ENCODE measurements around the gene CGNL1.

Gene CGNL1

DNA sequence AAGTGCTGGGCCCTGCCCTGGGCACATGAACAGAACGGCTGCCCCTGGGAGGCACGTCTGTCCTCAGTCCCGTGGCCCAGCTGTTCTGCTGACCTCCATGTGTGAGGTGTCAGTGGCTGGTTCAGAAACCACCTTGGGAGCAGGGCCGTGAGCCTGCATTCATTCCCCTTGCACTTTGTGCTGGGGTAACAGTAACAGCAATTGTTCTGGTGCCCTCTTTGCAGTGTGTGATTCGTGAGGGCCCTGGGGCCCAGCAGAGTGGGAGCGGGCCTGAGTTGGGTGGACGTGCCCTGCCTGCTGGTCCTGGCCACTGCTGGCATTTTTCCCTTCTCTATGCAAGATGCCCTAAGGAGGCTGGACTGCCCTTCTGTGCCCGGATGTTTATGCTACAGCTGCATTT is 165.0 kb downstream of the CGNL1 start:
- Histone ChIP-seq H3K27ac (no peak overlapping the region), H3K9ac (no peak overlapping the region), H3K4me1 (peaks cover 13 to 28% (median 21%) of the 10 kb centered on the region in 10 experiments), H3K27me3 (no peaks in the 10 kb centered on the region), H3K4me2 (no peak overlapping the region), H4K20me1 (no peaks in the 10 kb centered on the region), H3K36me3 (no peaks in the 10 kb centered on the region), H3K9me3 (replicated peaks in 1 of 11) (peaks cover 7 to 15% (median 8%) of the 10 kb centered on the region in 11 experiments; a peak in 19 of 22 replicates), H3K4me3 (no peak overlapping the region)
- TF ChIP-seq Cebpa-rat (IDR thresholded peaks at IDR 0.05) = no peak

DNA sequence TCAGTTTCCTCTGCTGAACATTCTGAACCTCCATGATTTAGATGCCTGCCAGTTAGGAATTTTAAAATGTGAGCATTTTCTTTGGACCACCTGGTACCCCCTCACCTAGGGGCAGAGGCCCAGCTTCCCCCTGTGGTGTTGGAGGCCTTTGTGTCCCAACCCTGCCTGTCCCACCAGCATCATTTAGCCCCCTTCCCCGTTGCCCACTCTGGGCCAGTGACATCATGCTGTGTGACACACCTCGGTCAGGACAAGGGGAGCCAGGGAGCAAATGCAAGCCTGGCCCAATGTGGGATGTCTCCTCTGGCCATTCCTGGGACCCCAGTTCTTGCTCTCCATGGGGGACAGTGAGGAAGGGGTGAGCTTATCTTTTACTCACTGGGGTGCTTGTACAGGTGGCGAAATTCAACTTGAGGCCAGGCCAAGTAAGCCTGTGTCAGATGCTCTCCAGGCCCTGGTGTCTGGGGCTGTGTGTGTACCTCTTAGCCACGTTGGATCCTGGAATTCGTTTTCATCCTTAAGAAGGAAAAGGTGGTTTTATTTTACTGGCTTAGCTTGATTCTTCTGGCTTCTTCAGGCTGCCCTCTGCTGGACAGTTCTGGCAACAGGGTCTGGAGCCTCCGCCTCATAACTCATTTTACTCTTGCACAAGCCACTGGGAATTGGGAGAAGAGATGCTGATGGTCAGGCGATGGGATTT is 165.7 kb downstream of the CGNL1 start:
- Histone ChIP-seq H4K20me1 (no peaks in the 10 kb centered on the region), H3K4me1 (peaks cover 10 to 21% (median 15%) of the 10 kb centered on the region in 10 experiments), H3K27ac (no peak overlapping the region), H3K4me3 (no peak overlapping the region), H3K9ac (no peak overlapping the region), H3K4me2 (no peak overlapping the region), H3K9me3 (replicated peaks in 1 of 11) (peaks cover 7 to 15% (median 8%) of the 10 kb centered on the region in 11 experiments; a peak in 19 of 22 replicates), H3K36me3 (no peaks in the 10 kb centered on the region), H3K27me3 (no peaks in the 10 kb centered on the region)
- no peak for TF ChIP-seq Cebpa-rat (IDR thresholded peaks at IDR 0.05)

DNA sequence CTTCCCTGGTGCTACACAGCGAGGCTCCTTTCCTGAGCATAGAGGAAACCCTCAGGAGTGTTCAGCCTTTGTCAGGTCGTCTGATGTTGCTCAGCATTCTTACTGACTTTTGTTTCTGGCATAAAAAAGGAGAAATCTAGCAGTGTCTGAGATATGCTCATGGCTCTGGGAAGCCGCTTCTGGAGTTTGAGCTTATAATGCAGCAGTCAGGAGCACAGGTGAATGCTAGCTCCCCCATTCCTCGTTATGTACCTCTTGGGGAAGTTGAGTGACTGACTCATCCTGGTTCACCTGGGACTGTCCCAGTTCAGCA is 166.2 kb downstream of the CGNL1 start:
- TF ChIP-seq Cebpa-rat (IDR thresholded peaks at IDR 0.05) = no peak
- H3K4me1 ChIP-seq = peaks cover 4 to 16% (median 10%) of the 10 kb centered on the region in 10 experiments
- H3K27me3 ChIP-seq = no peaks in the 10 kb centered on the region
- H3K4me3 ChIP-seq = no peak overlapping the region
- H3K36me3 ChIP-seq = no peaks in the 10 kb centered on the region
- no peaks in the 10 kb centered on the region for H4K20me1 ChIP-seq
- no peak overlapping the region for H3K27ac ChIP-seq
- H3K9ac ChIP-seq = no peak overlapping the region
- peaks cover 7 to 15% (median 8%) of the 10 kb centered on the region in 11 experiments; a peak in 19 of 22 replicates for H3K9me3 ChIP-seq (replicated peaks in 1 of 11)
- H3K4me2 ChIP-seq = no peak overlapping the region

DNA sequence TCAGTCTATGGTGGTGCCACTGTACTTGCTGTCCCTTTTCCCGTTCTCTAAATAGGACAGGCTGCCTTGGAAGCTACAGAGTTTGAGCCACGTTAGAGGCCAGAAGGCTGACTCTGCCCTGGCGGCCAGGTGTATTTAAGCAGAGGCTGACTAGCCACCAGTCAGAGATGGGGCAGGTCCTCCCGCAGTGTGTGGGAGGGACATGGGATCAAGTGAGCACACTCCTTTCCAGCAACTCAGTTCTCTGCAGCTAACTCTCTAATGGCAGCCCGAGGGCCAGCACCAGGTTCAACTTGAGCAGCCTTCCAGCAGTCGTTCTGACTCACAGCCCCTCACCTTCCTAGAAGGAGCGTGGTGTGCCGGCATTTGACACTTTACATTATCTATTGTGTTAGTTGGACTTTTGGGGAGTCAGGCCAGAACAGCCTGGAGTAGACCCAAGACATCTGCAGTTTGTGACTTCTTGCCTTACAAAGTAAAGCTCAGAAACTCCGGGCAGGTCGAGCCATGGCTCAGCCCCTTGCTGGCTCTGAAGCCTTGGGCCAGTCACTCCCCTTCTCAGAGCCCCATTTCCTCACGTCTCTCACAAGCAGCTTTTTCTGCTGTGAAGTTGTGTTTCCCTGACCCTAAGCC is 168.7 kb downstream of the CGNL1 start:
- Histone ChIP-seq H3K4me1 (peaks cover 0 to 7% (median 3%) of the 10 kb centered on the region in 10 experiments; a peak in 5 of 20 replicates), H3K4me3 (no peak overlapping the region), H3K9ac (no peak overlapping the region), H3K9me3 (replicated peaks in 1 of 11) (peaks cover 6 to 11% (median 7%) of the 10 kb centered on the region in 11 experiments; a peak in 19 of 22 replicates), H3K4me2 (no peak overlapping the region), H4K20me1 (no peaks in the 10 kb centered on the region), H3K27me3 (no peaks in the 10 kb centered on the region), H3K36me3 (no peaks in the 10 kb centered on the region), H3K27ac (no peak overlapping the region)
- no peak for TF ChIP-seq Cebpa-rat (IDR thresholded peaks at IDR 0.05)

DNA sequence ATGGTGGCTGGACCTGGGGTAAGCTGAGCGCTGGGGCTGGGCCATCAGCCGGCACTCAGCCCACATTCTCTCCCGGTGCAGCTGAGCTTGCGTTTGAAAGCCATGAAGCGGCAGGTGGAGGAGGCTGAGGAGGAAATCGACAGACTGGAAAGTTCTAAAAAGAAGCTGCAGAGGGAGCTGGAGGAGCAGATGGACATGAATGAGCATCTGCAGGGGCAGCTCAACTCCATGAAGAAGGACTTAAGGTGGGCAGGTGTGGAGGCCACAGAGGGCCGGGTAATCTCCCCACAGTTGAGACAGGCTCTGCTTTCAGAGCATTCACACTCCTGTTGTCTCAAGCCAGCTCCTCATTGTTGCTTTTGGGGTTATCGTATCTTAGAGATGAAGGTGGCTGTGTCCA is 169.7 kb downstream of the CGNL1 start:
- Histone ChIP-seq H3K27me3 (no peaks in the 10 kb centered on the region), H3K36me3 (no peaks in the 10 kb centered on the region), H3K27ac (no peak overlapping the region), H3K4me2 (no peak overlapping the region), H4K20me1 (no peaks in the 10 kb centered on the region), H3K9me3 (replicated peaks in 1 of 11) (peaks cover 0 to under 1% (median 0%) of the 10 kb centered on the region in 11 experiments; a peak in 1 of 22 replicates), H3K4me3 (no peak overlapping the region), H3K9ac (no peak overlapping the region), H3K4me1 (peaks cover 0 to 13% (median 3%) of the 10 kb centered on the region in 10 experiments; a peak in 7 of 20 replicates)
- no peak for TF ChIP-seq Cebpa-rat (IDR thresholded peaks at IDR 0.05)

DNA sequence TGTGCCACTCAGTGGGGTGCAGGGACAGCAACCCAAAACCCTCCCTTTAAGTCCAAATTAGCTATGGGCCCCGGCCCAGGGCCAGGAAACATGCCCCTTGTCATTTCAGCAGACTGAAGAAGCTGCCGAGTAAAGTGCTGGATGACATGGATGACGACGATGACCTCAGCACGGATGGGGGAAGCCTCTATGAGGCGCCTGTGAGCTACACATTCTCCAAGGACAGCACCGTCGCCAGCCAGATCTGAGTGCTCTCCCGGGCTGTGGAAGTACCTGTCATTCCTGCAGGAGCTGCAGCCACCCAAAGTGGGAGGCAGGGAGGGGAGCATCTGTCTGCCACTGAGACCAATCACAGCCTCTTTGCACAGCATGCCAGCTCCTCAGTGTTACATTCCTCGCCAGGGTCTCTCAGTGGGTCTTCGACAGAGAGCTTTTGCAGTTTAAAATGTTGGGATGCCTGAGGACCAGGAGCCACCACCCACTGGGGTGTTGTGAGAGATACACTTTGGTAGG is 171.0 kb downstream of the CGNL1 start:
- Histone ChIP-seq H3K27me3 (no peaks in the 10 kb centered on the region), H4K20me1 (no peaks in the 10 kb centered on the region), H3K4me3 (no peak overlapping the region), H3K9me3 (replicated peaks in 1 of 11) (no peaks in the 10 kb centered on the region), H3K9ac (no peak overlapping the region), H3K4me2 (no peak overlapping the region), H3K36me3 (no peaks in the 10 kb centered on the region), H3K27ac (no peak overlapping the region), H3K4me1 (peaks cover 0 to 17% (median 3%) of the 10 kb centered on the region in 10 experiments; a peak in 7 of 20 replicates)
- TF ChIP-seq Cebpa-rat (IDR thresholded peaks at IDR 0.05) = no peak

DNA sequence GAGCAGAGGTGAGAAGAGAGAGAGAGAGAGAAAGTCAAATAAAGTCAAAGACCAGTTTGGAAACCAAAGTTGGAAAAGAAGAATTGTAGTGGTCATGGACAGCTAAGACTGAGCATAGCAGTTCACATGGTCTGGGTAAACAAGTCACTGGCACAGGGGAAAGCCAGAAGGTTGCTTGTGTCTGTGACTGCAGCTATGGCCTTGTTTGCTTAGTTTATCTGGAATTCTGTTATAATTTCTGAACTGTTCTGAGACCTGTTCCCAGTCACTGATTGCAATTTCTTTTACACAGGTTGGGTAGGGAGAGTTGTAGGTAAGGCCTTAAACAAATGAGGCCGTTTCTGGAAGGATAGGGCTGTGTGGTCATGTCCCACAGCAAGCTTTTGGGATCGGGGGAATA is 172.0 kb downstream of the CGNL1 start:
- Histone ChIP-seq H4K20me1 (no peaks in the 10 kb centered on the region), H3K9me3 (replicated peaks in 1 of 11) (no peaks in the 10 kb centered on the region), H3K27me3 (no peaks in the 10 kb centered on the region), H3K9ac (no peak overlapping the region), H3K4me3 (no peak overlapping the region), H3K4me2 (peak overlapping the region in 2 of 11 experiments; percentile 14 to 20; a peak in 2 of 22 replicates), H3K4me1 (peaks cover 0 to 17% (median 3%) of the 10 kb centered on the region in 10 experiments; a peak in 7 of 20 replicates), H3K27ac (no peak overlapping the region), H3K36me3 (no peaks in the 10 kb centered on the region)
- no peak for TF ChIP-seq Cebpa-rat (IDR thresholded peaks at IDR 0.05)

DNA sequence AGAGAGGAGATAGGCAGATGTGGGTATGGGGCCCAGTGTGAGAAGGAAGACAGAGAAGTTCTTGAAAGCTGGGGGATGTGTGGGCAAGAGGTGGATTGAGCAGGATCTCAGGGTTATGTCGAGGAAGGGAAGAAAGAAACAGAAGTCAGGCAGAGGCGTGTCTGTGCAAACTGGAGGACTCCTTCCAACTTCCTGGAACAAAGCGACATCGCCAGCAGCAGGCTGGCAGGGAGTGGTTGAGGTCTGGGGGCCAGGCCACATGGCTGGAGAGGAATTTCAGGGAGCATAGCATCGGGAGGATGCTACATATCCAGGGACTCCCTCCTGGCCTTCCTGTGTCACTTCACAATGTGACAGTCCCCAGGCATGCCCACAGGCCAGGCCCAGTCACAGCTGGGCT is 172.5 kb downstream of the CGNL1 start:
- no peaks in the 10 kb centered on the region for H3K9me3 ChIP-seq (replicated peaks in 1 of 11)
- no peaks in the 10 kb centered on the region for H4K20me1 ChIP-seq
- H3K27ac ChIP-seq = no peak overlapping the region
- peaks cover 0 to 17% (median under 1%) of the 10 kb centered on the region in 10 experiments; a peak in 5 of 20 replicates for H3K4me1 ChIP-seq
- peak overlapping the region in 2 of 11 experiments; percentile 14 to 20; a peak in 2 of 22 replicates for H3K4me2 ChIP-seq
- no peaks in the 10 kb centered on the region for H3K27me3 ChIP-seq
- no peak overlapping the region for H3K4me3 ChIP-seq
- H3K9ac ChIP-seq = no peak overlapping the region
- no peak for TF ChIP-seq Cebpa-rat (IDR thresholded peaks at IDR 0.05)
- H3K36me3 ChIP-seq = no peaks in the 10 kb centered on the region

DNA sequence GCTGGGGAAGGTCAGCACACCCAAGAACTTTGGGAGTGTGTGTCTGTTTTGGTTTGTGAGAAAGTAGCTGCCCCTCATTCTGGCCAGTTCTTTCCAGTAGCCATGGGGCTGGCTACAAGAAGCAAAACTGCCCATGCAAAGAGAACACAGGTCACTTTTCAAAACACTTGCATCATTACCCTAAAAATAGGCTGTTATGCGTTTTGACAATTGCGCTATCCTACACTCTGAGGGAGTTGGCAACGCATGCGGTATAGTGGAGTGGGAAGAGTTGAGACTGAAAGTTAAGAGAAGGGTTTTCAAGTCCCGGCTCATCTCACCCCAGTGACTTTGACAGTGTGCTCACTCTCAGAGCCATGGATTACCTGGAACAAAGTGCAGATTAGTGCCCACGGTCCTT is 173.6 kb downstream of the CGNL1 start:
- no peaks in the 10 kb centered on the region for H3K36me3 ChIP-seq
- no peak overlapping the region for H3K4me3 ChIP-seq
- H3K27ac ChIP-seq = no peak overlapping the region
- no peak overlapping the region for H3K4me2 ChIP-seq
- peaks cover 0 to 17% (median 0%) of the 10 kb centered on the region in 10 experiments; a peak in 4 of 20 replicates for H3K4me1 ChIP-seq
- no peaks in the 10 kb centered on the region for H3K27me3 ChIP-seq
- H3K9ac ChIP-seq = no peak overlapping the region
- TF ChIP-seq Cebpa-rat (IDR thresholded peaks at IDR 0.05) = no peak
- H3K9me3 ChIP-seq (replicated peaks in 1 of 11) = no peaks in the 10 kb centered on the region
- no peaks in the 10 kb centered on the region for H4K20me1 ChIP-seq

Data from BLaER1 treated with 17β-estradiol and CSF1 and Interleukin-3, amounts not matched to agents 10 nM and 100 nM (cell line).